H1 (cell line): Measurements from ENCODE around the gene CC2D1A. TPM values are rescaled to one million over a fixed set of nuclear protein-coding genes. Genes with fewer than 3 reads are reported as not detected.

Experiments
- CTCF ChIA-PET: fragments of 300-600 bp; sonication (Branson Sonifier 250); formaldehyde crosslinking; loops from one replicate; lab custom pipeline; 2021; ENCODE audit not compliant: partially characterized antibody; lab: Charles Lee
- POLR2A ChIA-PET: fragments of 300-600 bp; sonication (Branson Sonifier 250); formaldehyde crosslinking; loops from one replicate; lab custom pipeline; 2021; ENCODE audit warnings: inconsistent platforms; ENCODE audit not compliant: partially characterized antibody; lab: Charles Lee
- DNase-seq, 2 experiments: peaks; one replicate each; pipeline versions ENCODE4 v3.0.0 to v3.0.0-alpha.2; 2010 to 2022; ENCODE audit warnings: low spot score in 2 of 2, low read depth in 1 of 2, mixed read lengths in 1 of 2
- FAIRE-seq: peaks from 2 replicates; lab custom pipeline; 2011; peaks lifted over from hg19 to GRCh38; lab: Jason Lieb, UNC
- H2AFZ ChIP-seq: 2 replicates; pipeline ENCODE4 v1.8.1; 2012; ENCODE audit warnings: low read length, inconsistent platforms
- H2AK5ac ChIP-seq: 2 replicates; pipeline ENCODE4 v1.6.1; 2013; ENCODE audit warnings: low read depth, low read length
- H2BK120ac ChIP-seq: replicated peaks from 2 replicates; pipeline ENCODE3; 2013; ENCODE audit warnings: low read depth, low read length, inconsistent platforms
- H2BK12ac ChIP-seq: 2 replicates; pipeline ENCODE4 v1.6.1; 2013; ENCODE audit warnings: low read depth, low read length
- H2BK15ac ChIP-seq: 2 replicates; pipeline ENCODE4 v1.6.1; 2013; ENCODE audit warnings: low read length
- H2BK20ac ChIP-seq: 2 replicates; pipeline ENCODE4 v1.6.1; 2013; ENCODE audit warnings: low read length
- H2BK5ac ChIP-seq: 2 replicates; pipeline ENCODE4 v1.6.1; 2013; ENCODE audit warnings: low read depth, low read length
- H3K14ac ChIP-seq: 2 replicates; pipeline ENCODE4 v1.6.1; 2013; ENCODE audit warnings: inconsistent platforms; ENCODE audit not compliant: insufficient read length
- H3K18ac ChIP-seq: 2 replicates; pipeline ENCODE4 v1.6.1; 2013; ENCODE audit warnings: low read length; ENCODE audit errors: extremely low read depth
- H3K23ac ChIP-seq: 2 replicates; pipeline ENCODE4 v1.6.1; 2013; ENCODE audit warnings: inconsistent platforms; ENCODE audit not compliant: insufficient read length
- H3K23me2 ChIP-seq: 2 replicates; pipeline ENCODE4 v1.6.1; 2013; ENCODE audit warnings: low read depth, low read length
- H3K27ac ChIP-seq: 2 replicates; pipeline ENCODE4 v1.6.1; 2011; ENCODE audit warnings: low read depth, low read length, inconsistent platforms
- H3K27me3 ChIP-seq, 4 experiments: replicated peaks in 1 of 4; 1 replicate in 1 of 4; 2 replicates in 3 of 4; pipeline versions ENCODE4 v1.6.1 to v1.8.1; 2011 to 2013; ENCODE audit warnings: low read length in 3 of 4, mild to moderate bottlenecking in 3 of 4, inconsistent platforms in 2 of 4, mixed read lengths in 2 of 4, moderate library complexity in 1 of 4; ENCODE audit not compliant: control insufficient read depth in 3 of 4, insufficient read depth in 3 of 4; ENCODE audit errors: extremely low read depth in 1 of 4
- H3K36me3 ChIP-seq, 4 experiments: 2 replicates each; pipeline versions ENCODE4 v1.6.1 to v1.8.1; 2011 to 2013; ENCODE audit warnings: mild to moderate bottlenecking in 4 of 4, low read length in 3 of 4, moderate library complexity in 2 of 4, control low read depth in 1 of 4, inconsistent platforms in 1 of 4; ENCODE audit not compliant: insufficient read depth in 4 of 4, control insufficient read depth in 2 of 4
- H3K4ac ChIP-seq: replicated peaks from 2 replicates; pipeline ENCODE3; 2013; ENCODE audit warnings: low read length, low read depth, mixed read lengths, inconsistent platforms; ENCODE audit not compliant: insufficient read length
- H3K4me1 ChIP-seq, 4 experiments: replicated peaks in 1 of 4; 1 replicate in 1 of 4; 2 replicates in 3 of 4; pipeline versions ENCODE4 v1.6.1 to v1.8.1; 2011 to 2013; ENCODE audit warnings: low read length in 3 of 4, inconsistent platforms in 2 of 4, mixed read lengths in 1 of 4; ENCODE audit not compliant: insufficient read depth in 4 of 4, control insufficient read depth in 3 of 4
- H3K4me2 ChIP-seq, 2 experiments: 2 replicates each; pipeline versions ENCODE4 v1.6.1 to v1.8.1; 2011 to 2013; ENCODE audit warnings: low read depth in 2 of 2, low read length in 2 of 2, control low read depth in 1 of 2, inconsistent platforms in 1 of 2, mild to moderate bottlenecking in 1 of 2; ENCODE audit not compliant: insufficient read depth in 1 of 2
- H3K4me3 ChIP-seq, 4 experiments: fragments of 200-600, 300-600 bp in 1 of 4; sonication (generic), shearing (Covaris generic), sonication (Bioruptor Twin) in 1 of 4; 2 replicates each; pipeline versions ENCODE4 v1.5.1 to v1.8.1; 2011 to 2016; ENCODE audit warnings: low read length in 4 of 4, low read depth in 3 of 4, control low read depth in 2 of 4, inconsistent platforms in 2 of 4, mild to moderate bottlenecking in 2 of 4, mixed read lengths in 1 of 4, moderate library complexity in 1 of 4; ENCODE audit not compliant: insufficient read depth in 2 of 4; ENCODE audit errors: extremely low read depth in 1 of 4
- H3K56ac ChIP-seq: replicated peaks from 2 replicates; pipeline ENCODE3; 2013; ENCODE audit warnings: low read depth, mild to moderate bottlenecking, mixed read lengths, low read length, inconsistent platforms; ENCODE audit not compliant: insufficient read length
- H3K79me1 ChIP-seq: 2 replicates; pipeline ENCODE4 v1.6.1; 2013; ENCODE audit warnings: low read depth, low read length, control low read depth
- H3K79me2 ChIP-seq, 2 experiments: 2 replicates each; pipeline versions ENCODE4 v1.6.1 to v1.8.1; 2012 to 2013; ENCODE audit warnings: low read length in 2 of 2, mild to moderate bottlenecking in 2 of 2, inconsistent platforms in 1 of 2; ENCODE audit not compliant: insufficient read depth in 2 of 2, control insufficient read depth in 1 of 2
- H3K9ac ChIP-seq, 4 experiments: replicated peaks in 1 of 4; 1 replicate in 1 of 4; 2 replicates in 3 of 4; pipeline versions ENCODE4 v1.6.1 to v1.8.1; 2011 to 2013; ENCODE audit warnings: low read depth in 3 of 4, low read length in 3 of 4, control low read depth in 2 of 4, mild to moderate bottlenecking in 2 of 4, moderate library complexity in 2 of 4, inconsistent platforms in 1 of 4; ENCODE audit errors: extremely low read depth in 1 of 4
- H3K9me3 ChIP-seq, 2 experiments: 2 replicates each; pipeline versions ENCODE4 v1.6.1 to v1.8.1; 2012 to 2013; ENCODE audit warnings: mild to moderate bottlenecking in 2 of 2, moderate library complexity in 2 of 2, control low read depth in 1 of 2, inconsistent platforms in 1 of 2, low read depth in 1 of 2, low read length in 1 of 2, mixed read lengths in 1 of 2; ENCODE audit not compliant: insufficient read depth in 2 of 2
- H4K20me1 ChIP-seq, 2 experiments: replicated peaks in 1 of 2; 2 replicates each; pipeline versions ENCODE3 to v1.8.1; 2011 to 2013; ENCODE audit warnings: inconsistent platforms in 2 of 2, low read length in 2 of 2, mild to moderate bottlenecking in 1 of 2; ENCODE audit not compliant: insufficient read depth in 2 of 2, control insufficient read depth in 1 of 2
- H4K5ac ChIP-seq: 2 replicates; pipeline ENCODE4 v1.6.1; 2013; ENCODE audit warnings: low read length, low read depth, mixed read lengths, inconsistent platforms; ENCODE audit not compliant: insufficient read length
- H4K8ac ChIP-seq: 2 replicates; pipeline ENCODE4 v1.8.0; 2013; ENCODE audit warnings: mild to moderate bottlenecking, moderate library complexity, low read length, inconsistent platforms; ENCODE audit not compliant: insufficient read depth; ENCODE audit errors: extremely low read depth
- H4K91ac ChIP-seq: replicated peaks from 2 replicates; pipeline ENCODE3; 2013; ENCODE audit warnings: low read length, mixed read lengths, inconsistent platforms; ENCODE audit not compliant: insufficient read length
- EZH2 ChIP-seq: fragments of 200-600 bp; sonication (generic); IDR thresholded peaks from 2 replicates; pipeline ENCODE4 v1.7.1; 2012; ENCODE audit warnings: low read depth, mild to moderate bottlenecking, moderate library complexity, low read length, inconsistent platforms; ENCODE audit not compliant: severe bottlenecking
- KDM5A ChIP-seq: fragments of 200-600 bp; IDR thresholded peaks from 2 replicates; pipeline ENCODE4 v1.7.1; 2012; ENCODE audit warnings: mild to moderate bottlenecking, low read length, inconsistent platforms, mixed read lengths
- RXRA ChIP-seq: IDR thresholded peaks from 2 replicates; pipeline ENCODE4 v1.6.1; 2011; ENCODE audit warnings: low read depth, mild to moderate bottlenecking, low read length, moderate library complexity; ENCODE audit not compliant: insufficient read depth
- WGBS, 2 experiments: shearing (Covaris generic) in 1 of 2; methylation state at CpG; one replicate each; pipeline versions ENCODE4 v1.1.6 to v1.1.7; 2013 to 2015; ENCODE audit warnings: low lambda C conversion rate in 2 of 2, mixed read lengths in 2 of 2, inconsistent platforms in 1 of 2, low coverage in 1 of 2, missing lambda C conversion rate in 1 of 2; ENCODE audit not compliant: insufficient replicate concordance in 2 of 2, insufficient coverage in 1 of 2, insufficient read length in 1 of 2; ENCODE audit errors: extremely low coverage in 1 of 2, missing lambda C conversion rate in 1 of 2; 5-methylcytosine and 5-hydroxymethylcytosine counted together
- polyA plus RNA-seq, 7 experiments: library from polyadenylated mRNA; depleted of rRNA in 3 of 7; stranded (reverse) in 5 of 7; unstranded in 2 of 7; fragments of >200 nt in 5 of 7; fragments of 200-250 nt in 2 of 7; gene quantifications; 1 replicate in 5 of 7; 2 replicates in 1 of 7; 4 replicates in 1 of 7; pipeline versions ENCODE4 v1.2.1 to v1.2.3, GENCODE V29; 2011 to 2013; ENCODE audit warnings: missing spikeins in 2 of 7, mixed read lengths in 2 of 7
- total RNA-seq: library from RNA; stranded (reverse); fragmentation: NEBNext Ultra II Directional; extraction: Animal tissue kit (Norgen Biotek cat#: 25700); gene quantifications from 2 replicates; pipeline ENCODE4 v1.2.1, GENCODE V29; 2021

The CC2D1A gene
- total and polyA plus RNA-seq, 2 of the 8 experiments (the other 6 are each of a cell fraction or from before 2014, with no cell fraction given), result 12.5 to 33.0 TPM

DNA sequence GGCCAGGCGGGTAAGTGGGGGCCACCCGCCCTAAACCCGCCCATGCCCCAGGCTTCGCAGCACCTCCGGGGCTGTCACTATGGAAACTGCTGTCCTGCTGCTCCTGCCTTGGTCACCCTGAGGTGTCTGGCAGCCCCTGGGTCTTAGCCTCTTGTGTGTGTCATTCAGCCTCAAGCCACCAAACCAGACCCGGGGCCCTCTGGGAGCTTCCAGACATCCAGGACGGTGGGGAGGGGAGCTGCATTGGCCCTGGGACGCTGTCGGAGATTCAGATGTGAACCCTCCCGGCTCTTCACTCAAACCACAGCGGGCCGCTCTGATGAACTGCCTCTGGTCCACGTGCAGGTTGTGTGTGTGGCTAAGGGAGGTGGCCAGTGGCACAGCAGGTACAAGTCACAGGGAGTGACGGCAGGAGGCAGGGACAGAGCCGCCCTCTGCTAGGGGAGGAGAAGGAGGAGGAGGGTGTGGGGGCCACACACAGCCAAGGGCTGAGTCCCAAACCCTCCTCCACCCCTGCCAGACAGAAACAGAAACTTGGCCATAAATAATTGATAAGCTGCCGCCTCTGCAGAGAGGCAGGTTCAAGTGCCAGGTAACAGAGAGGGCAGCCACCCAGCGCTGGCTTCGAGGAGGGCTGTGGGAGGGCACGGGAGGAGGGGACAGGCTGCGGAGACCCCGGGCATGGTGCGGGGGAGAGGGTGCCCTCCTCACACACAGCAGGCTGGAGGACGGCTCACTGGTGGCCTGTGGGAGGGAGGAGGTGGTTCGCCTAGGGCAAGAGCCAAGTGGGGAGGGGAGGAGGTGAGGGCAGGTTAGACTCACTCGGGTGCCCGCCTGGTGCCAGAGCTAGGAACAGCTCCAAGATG, 21.0 kb upstream of the CC2D1A start:
- Histone ChIP-seq H3K27ac (no peak overlapping the region), H4K8ac (peak overlapping the region; percentile 19; the same call in 1 of the 2 replicates), H2AFZ (no peak overlapping the region), H3K9ac (no peak overlapping the region), H2BK5ac (no peak overlapping the region), H3K79me2 (no peaks in the 10 kb centered on the region), H3K23ac (no peak overlapping the region), H4K5ac (no peak overlapping the region), H2BK15ac (no peak overlapping the region), H4K20me1 (no peaks in the 10 kb centered on the region), H3K79me1 (no peaks in the 10 kb centered on the region), H3K27me3 (no peaks in the 10 kb centered on the region), H3K4me2 (no peak overlapping the region), H3K56ac (no peak overlapping the region), H2BK12ac (no peak overlapping the region), H2AK5ac (no peak overlapping the region), H4K91ac (peak overlapping the region; percentile 42), H3K36me3 (no peaks in the 10 kb centered on the region), H3K23me2 (no peaks in the 10 kb centered on the region), H2BK20ac (no peak overlapping the region), H3K4me3 (no peak overlapping the region), H2BK120ac (no peak overlapping the region), H3K4me1 (peaks cover 6 to 23% (median 16%) of the 10 kb centered on the region in 4 experiments), H3K4ac (no peak overlapping the region), H3K18ac (no peak overlapping the region), H3K9me3 (no peaks in the 10 kb centered on the region), H3K14ac (no peak overlapping the region)
- ChIA-PET POLR2A (interaction anchor here (0.7 to 1.5 kb wide), 5 partner anchors 12 to 170 kb away, joined by 3 to 4 read pairs (median 3); partner anchors contain the start of gene RFX1), CTCF (interaction anchor here (0.6 to 8.7 kb wide), 13 partner anchors 8 to 187 kb away, joined by 3 to 76 read pairs (median 4); partner anchors contain the start of genes IL27RA, MISP3 and PALM3)
- FAIRE-seq, result no peak
- 86% methylated on average over 24 of the region's 26 CpGs; no CpG with 5 or more reads in 1 of the 2 experiments for WGBS, 2 experiments
- DNase-seq, result no peak
- TF ChIP-seq KDM5A (no peak), EZH2 (no peak), RXRA (no peak)
